GM12878 (cell line): Measurements from ENCODE around the gene ABCA2.

Experiments used
- HDAC2 ChIP-seq: fragments of 200-600 bp; sonication (generic); IDR thresholded peaks from 2 replicates; pipeline ENCODE4 v1.6.1; 2017
- KDM1A ChIP-seq: fragments of 200-600 bp; sonication (generic); IDR thresholded peaks from 2 replicates; pipeline ENCODE4 v1.6.1; 2016; ENCODE audit warnings: borderline replicate concordance
- MXI1 ChIP-seq: fragments of 150-350 bp; IDR thresholded peaks from 2 replicates; pipeline ENCODE4 v1.6.1; 2011; ENCODE audit warnings: low read depth, mild to moderate bottlenecking, inconsistent platforms, low read length, improper control_type of control experiment
- PML ChIP-seq: IDR thresholded peaks from 2 replicates; pipeline ENCODE4 v1.6.1; 2012; ENCODE audit warnings: low read length, inconsistent platforms
- POLR2A ChIP-seq: IDR thresholded peaks from 2 replicates; pipeline ENCODE4 v1.6.1; 2011; ENCODE audit warnings: low read depth, mild to moderate bottlenecking, low read length
- POLR2AphosphoS5 ChIP-seq: IDR thresholded peaks from 2 replicates; pipeline ENCODE4 v1.6.1; 2011; ENCODE audit warnings: mild to moderate bottlenecking, low read length, inconsistent platforms
- RFX5 ChIP-seq: IDR thresholded peaks from 2 replicates; pipeline ENCODE4 v1.6.1; 2011; ENCODE audit warnings: low read depth, low read length, improper control_type of control experiment
- TCF12 ChIP-seq: IDR thresholded peaks from 2 replicates; pipeline ENCODE4 v1.6.1; 2011; ENCODE audit warnings: low read depth, mild to moderate bottlenecking, low read length
- TF ChIP-seq, protein P1 (sequence below), 3 experiments: IDR thresholded peaks in 2 of 3; conservative IDR thresholded peaks in 1 of 3; 2 replicates each; pipeline ENCODE4 v1.5.1; 2011; ENCODE audit warnings: low read depth in 3 of 3, low read length in 3 of 3, mild to moderate bottlenecking in 3 of 3, control low read depth in 2 of 3, moderate library complexity in 2 of 3, inconsistent platforms in 1 of 3, mixed read lengths in 1 of 3; ENCODE audit not compliant: control insufficient read depth in 2 of 3, insufficient read depth in 1 of 3; ENCODE audit errors: extremely low read depth in 1 of 3

- TF ChIP-seq PML (no peak), KDM1A (no peak), POLR2A (no peak), MXI1 (no peak), POLR2AphosphoS5 (no peak), HDAC2 (no peak), RFX5 (no peak), TCF12 (no peak)
- TF ChIP-seq, protein P1, sequence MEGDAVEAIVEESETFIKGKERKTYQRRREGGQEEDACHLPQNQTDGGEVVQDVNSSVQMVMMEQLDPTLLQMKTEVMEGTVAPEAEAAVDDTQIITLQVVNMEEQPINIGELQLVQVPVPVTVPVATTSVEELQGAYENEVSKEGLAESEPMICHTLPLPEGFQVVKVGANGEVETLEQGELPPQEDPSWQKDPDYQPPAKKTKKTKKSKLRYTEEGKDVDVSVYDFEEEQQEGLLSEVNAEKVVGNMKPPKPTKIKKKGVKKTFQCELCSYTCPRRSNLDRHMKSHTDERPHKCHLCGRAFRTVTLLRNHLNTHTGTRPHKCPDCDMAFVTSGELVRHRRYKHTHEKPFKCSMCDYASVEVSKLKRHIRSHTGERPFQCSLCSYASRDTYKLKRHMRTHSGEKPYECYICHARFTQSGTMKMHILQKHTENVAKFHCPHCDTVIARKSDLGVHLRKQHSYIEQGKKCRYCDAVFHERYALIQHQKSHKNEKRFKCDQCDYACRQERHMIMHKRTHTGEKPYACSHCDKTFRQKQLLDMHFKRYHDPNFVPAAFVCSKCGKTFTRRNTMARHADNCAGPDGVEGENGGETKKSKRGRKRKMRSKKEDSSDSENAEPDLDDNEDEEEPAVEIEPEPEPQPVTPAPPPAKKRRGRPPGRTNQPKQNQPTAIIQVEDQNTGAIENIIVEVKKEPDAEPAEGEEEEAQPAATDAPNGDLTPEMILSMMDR (IDR thresholded peaks at IDR 0.05 in 2 of 3, conservative IDR thresholded peaks at IDR 0.05 in 1 of 3; ENCODE audit: control insufficient read depth in 2 of 3, extremely low read depth in 1 of 3, insufficient read depth in 1 of 3, low read depth in 3 of 3, low read length in 3 of 3) = no peak
Measured at GRCh38 chr9:137015976-137016375, 12.1 kb downstream of the ABCA2 start.
